ENCODE results near the gene CRIM1.

CRIM1 gene

DNA sequence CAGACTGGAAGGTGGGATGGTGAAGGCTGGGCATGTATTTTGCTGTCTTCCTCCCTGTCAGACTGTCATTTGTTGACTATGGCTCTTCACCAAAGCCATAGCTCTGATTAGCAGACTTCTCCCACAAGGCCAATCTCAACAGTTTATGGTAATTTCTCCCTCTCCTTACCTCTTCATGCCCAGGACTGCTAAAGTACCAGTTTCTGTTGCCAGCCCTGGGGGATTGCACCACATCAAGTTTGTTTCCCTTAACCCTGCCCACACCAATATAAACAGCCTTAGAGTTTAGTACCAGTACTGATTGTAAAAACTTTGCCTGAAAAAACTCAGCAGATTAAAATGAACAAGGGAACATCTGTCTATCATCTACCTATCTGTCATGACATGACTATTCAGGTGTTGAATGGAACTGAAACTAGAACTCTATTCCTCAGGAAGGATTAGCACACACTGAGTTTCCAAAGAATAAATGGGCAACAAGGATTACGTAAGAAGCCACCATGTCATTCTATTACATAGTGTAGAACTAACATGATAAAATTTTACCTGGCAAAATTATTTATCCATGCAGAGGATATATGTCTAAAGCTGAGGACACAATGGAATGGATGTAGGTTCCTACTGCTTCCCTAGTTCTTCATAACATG, 228.7 kb downstream of the CRIM1 start:
- Histone ChIP-seq H3K4me3 (ENCODE audit: low read depth, low read length) (no peak overlapping the region), H3K36me3 (peaks cover 65% of the 10 kb centered on the region), H3K9me3 (ENCODE audit: severe bottlenecking) (no peaks in the 10 kb centered on the region), H3K27me3 (ENCODE audit: insufficient read depth, low read depth, severe bottlenecking) (no peaks in the 10 kb centered on the region), H3K27ac (no peak overlapping the region)
- no peak for DNase-seq
- TF ChIP-seq, protein P1, sequence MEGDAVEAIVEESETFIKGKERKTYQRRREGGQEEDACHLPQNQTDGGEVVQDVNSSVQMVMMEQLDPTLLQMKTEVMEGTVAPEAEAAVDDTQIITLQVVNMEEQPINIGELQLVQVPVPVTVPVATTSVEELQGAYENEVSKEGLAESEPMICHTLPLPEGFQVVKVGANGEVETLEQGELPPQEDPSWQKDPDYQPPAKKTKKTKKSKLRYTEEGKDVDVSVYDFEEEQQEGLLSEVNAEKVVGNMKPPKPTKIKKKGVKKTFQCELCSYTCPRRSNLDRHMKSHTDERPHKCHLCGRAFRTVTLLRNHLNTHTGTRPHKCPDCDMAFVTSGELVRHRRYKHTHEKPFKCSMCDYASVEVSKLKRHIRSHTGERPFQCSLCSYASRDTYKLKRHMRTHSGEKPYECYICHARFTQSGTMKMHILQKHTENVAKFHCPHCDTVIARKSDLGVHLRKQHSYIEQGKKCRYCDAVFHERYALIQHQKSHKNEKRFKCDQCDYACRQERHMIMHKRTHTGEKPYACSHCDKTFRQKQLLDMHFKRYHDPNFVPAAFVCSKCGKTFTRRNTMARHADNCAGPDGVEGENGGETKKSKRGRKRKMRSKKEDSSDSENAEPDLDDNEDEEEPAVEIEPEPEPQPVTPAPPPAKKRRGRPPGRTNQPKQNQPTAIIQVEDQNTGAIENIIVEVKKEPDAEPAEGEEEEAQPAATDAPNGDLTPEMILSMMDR (IDR thresholded peaks at IDR 0.05; ENCODE audit: low read depth, low read length), result no peak

DNA sequence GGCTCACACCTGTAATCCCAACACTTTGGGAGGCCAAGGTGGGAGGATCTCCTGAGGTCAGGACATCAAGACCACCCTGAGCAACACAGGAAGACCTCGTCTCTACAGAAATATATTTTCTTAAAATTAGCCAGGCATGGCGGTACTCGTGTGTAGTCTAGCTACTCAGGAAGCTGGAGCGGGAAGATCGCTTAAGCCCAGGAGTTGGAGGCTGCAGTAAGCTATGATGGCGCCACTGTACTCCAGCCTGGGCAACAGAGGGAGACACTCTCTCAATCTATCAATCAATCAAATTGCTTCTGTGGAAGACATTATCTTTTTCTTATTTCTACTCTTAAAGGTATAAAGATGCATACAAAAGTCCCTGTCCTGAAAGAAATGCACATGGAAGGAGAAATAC, 231.1 kb downstream of the CRIM1 start:
- H3K27me3 ChIP-seq (ENCODE audit: insufficient read depth, low read depth, severe bottlenecking), result no peaks in the 10 kb centered on the region
- no peak overlapping the region for H3K27ac ChIP-seq
- no peak overlapping the region for H3K4me3 ChIP-seq (ENCODE audit: low read depth, low read length)
- H3K9me3 ChIP-seq (ENCODE audit: severe bottlenecking), result no peaks in the 10 kb centered on the region
- peaks cover 44% of the 10 kb centered on the region for H3K36me3 ChIP-seq
- TF ChIP-seq, protein P1 (IDR thresholded peaks at IDR 0.05; ENCODE audit: low read depth, low read length), result no peak
- DNase-seq, result no peak

DNA sequence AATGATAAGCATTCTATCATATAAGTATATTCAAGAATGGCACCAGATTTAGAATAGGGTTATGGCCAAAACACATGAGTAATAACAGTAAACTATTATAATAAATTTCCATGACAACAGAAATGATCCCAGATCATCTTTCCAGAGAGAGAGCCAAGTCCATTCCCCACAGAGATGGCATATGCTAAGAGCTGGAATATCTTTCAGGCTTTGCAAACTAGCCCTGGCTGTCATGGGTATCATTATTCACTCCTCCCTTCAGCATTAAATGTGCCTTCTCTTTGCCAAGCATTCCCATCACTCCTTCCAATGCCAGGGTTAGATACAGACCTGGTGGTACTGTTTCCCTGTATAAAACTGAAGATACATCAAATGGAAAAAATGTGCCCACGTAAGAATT, 231.5 kb downstream of the CRIM1 start:
- no peak for DNase-seq
- H3K27ac ChIP-seq, result no peak overlapping the region
- no peaks in the 10 kb centered on the region for H3K27me3 ChIP-seq (ENCODE audit: insufficient read depth, low read depth, severe bottlenecking)
- H3K9me3 ChIP-seq (ENCODE audit: severe bottlenecking), result no peaks in the 10 kb centered on the region
- no peak overlapping the region for H3K4me3 ChIP-seq (ENCODE audit: low read depth, low read length)
- TF ChIP-seq, protein P1 (IDR thresholded peaks at IDR 0.05; ENCODE audit: low read depth, low read length), result no peak
- H3K36me3 ChIP-seq, result peaks cover 41% of the 10 kb centered on the region

DNA sequence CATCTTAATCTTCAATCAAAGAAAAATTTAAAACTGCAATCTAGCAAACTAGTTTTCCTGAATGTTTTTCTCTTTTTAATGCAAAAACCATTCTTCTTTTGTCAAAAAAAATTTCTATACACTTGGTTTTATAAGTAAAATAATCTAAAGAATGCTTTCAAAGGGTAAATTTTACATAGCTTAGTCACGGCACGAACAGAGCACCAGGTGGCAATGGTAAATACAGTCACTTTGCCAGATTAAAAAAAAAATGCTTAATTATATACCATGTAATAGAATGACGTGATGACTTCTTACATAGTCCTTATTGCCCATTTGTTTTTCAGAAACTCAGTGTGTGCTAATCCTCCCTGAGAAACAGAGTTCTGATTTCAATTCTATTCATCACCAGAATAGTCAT, 232.0 kb downstream of the CRIM1 start:
- Histone ChIP-seq H3K9me3 (ENCODE audit: severe bottlenecking) (no peaks in the 10 kb centered on the region), H3K27ac (no peak overlapping the region), H3K36me3 (peaks cover 37% of the 10 kb centered on the region), H3K27me3 (ENCODE audit: insufficient read depth, low read depth, severe bottlenecking) (no peaks in the 10 kb centered on the region), H3K4me3 (ENCODE audit: low read depth, low read length) (no peak overlapping the region)
- DNase-seq, result no peak
- TF ChIP-seq, protein P1 (IDR thresholded peaks at IDR 0.05; ENCODE audit: low read depth, low read length), result no peak

DNA sequence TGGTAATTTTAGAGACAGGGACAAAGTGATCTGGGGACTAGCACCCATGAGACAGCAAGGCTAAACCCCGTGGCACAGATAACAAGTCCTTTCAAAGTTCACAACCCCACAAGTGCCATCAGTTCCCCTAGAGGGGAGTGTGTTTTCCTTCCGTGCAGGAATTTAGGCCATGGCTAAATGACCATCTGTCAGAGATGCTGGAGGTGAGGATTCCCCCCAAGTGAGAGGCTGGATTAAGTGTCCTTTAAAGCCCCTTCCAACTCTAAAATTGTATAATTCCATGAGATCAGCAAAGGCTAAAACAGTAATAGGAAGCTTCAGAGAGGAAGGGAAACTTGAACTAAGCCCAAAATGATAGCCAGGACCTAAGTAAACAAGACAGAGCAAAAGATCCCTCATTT, 233.7 kb downstream of the CRIM1 start:
- Histone ChIP-seq H3K36me3 (peaks cover 23% of the 10 kb centered on the region), H3K4me3 (ENCODE audit: low read depth, low read length) (no peak overlapping the region), H3K9me3 (ENCODE audit: severe bottlenecking) (no peaks in the 10 kb centered on the region), H3K27me3 (ENCODE audit: insufficient read depth, low read depth, severe bottlenecking) (no peaks in the 10 kb centered on the region), H3K27ac (no peak overlapping the region)
- peak; percentile 40 for DNase-seq
- TF ChIP-seq, protein P1 (IDR thresholded peaks at IDR 0.05; ENCODE audit: low read depth, low read length), result 0 out of 2 replicates have a peak, but pooled peaks have one; percentile 11

DNA sequence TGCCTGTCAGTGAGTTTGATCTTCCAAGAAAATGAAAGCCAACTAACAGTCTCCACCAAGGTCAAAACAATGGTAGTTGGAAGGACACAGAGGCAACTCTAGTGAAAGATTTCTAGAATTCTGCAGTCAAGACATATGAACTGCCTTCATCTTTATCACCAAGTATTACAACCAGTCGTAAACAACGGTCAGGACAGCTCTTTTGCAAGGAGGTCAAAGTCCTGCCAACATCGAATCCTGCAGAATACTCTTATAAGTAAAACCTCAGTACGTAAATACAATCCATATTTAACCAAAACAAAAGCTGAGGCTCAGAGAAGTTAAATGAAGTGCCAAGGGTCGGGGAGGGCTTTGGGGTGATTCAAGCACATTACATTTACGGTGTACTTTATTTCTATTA, 239.3 kb downstream of the CRIM1 start:
- no peaks in the 10 kb centered on the region for H3K27me3 ChIP-seq (ENCODE audit: insufficient read depth, low read depth, severe bottlenecking)
- no peak overlapping the region for H3K27ac ChIP-seq
- H3K4me3 ChIP-seq (ENCODE audit: low read depth, low read length), result no peak overlapping the region
- peaks cover 6% of the 10 kb centered on the region; the same call in 1 of the 2 replicates for H3K36me3 ChIP-seq
- no peak for DNase-seq
- TF ChIP-seq, protein P1 (IDR thresholded peaks at IDR 0.05; ENCODE audit: low read depth, low read length), result no peak
- no peaks in the 10 kb centered on the region for H3K9me3 ChIP-seq (ENCODE audit: severe bottlenecking)
